ENCODE data around the gene ZFYVE9. TPM values are rescaled to one million over a fixed set of nuclear protein-coding genes. Genes with fewer than 3 reads are reported as not detected.

ZFYVE9 gene
- total and polyA plus RNA-seq, 9 of the 15 experiments (the other 6 are each of a cell fraction or from before 2014, with no cell fraction given) = 0.52 to 14.4 (median 8.9) TPM

- no peak for TF ChIP-seq CUX1 (CRISPR knock-in tag; IDR thresholded peaks at IDR 0.05)
- TF ChIP-seq POLR2H (tag; IDR thresholded peaks at IDR 0.05; ENCODE audit: low read depth) = no peak
- TF ChIP-seq, protein P1, sequence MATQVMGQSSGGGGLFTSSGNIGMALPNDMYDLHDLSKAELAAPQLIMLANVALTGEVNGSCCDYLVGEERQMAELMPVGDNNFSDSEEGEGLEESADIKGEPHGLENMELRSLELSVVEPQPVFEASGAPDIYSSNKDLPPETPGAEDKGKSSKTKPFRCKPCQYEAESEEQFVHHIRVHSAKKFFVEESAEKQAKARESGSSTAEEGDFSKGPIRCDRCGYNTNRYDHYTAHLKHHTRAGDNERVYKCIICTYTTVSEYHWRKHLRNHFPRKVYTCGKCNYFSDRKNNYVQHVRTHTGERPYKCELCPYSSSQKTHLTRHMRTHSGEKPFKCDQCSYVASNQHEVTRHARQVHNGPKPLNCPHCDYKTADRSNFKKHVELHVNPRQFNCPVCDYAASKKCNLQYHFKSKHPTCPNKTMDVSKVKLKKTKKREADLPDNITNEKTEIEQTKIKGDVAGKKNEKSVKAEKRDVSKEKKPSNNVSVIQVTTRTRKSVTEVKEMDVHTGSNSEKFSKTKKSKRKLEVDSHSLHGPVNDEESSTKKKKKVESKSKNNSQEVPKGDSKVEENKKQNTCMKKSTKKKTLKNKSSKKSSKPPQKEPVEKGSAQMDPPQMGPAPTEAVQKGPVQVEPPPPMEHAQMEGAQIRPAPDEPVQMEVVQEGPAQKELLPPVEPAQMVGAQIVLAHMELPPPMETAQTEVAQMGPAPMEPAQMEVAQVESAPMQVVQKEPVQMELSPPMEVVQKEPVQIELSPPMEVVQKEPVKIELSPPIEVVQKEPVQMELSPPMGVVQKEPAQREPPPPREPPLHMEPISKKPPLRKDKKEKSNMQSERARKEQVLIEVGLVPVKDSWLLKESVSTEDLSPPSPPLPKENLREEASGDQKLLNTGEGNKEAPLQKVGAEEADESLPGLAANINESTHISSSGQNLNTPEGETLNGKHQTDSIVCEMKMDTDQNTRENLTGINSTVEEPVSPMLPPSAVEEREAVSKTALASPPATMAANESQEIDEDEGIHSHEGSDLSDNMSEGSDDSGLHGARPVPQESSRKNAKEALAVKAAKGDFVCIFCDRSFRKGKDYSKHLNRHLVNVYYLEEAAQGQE (IDR thresholded peaks at IDR 0.05; ENCODE audit: borderline replicate concordance) = peak; percentile 74
- TF ChIP-seq, protein P1 (CRISPR knock-in tag; IDR thresholded peaks at IDR 0.05; ENCODE audit: low read depth) = no peak; the same call in 1 of the 2 replicates
- TF ChIP-seq SP2 (IDR thresholded peaks at IDR 0.05; ENCODE audit: extremely low read depth, low read depth, low read length, poor library complexity, severe bottlenecking) = peak; percentile 26
- TF ChIP-seq TFAP4 (CRISPR knock-in tag; IDR thresholded peaks at IDR 0.05; ENCODE audit: borderline replicate concordance) = peak; percentile 33; the same call in 1 of the 2 replicates
- no peak for TF ChIP-seq MCM3 (IDR thresholded peaks at IDR 0.05)
- no peak for TF ChIP-seq FUS (optimal IDR thresholded peaks at IDR 0.05; ENCODE audit: low read depth, low read length)
- TF ChIP-seq SRSF3 (IDR thresholded peaks at IDR 0.05; ENCODE audit: insufficient read depth, low read length) = no peak
- TF ChIP-seq RFX5 (IDR thresholded peaks at IDR 0.05; ENCODE audit: low read depth, low read length) = no peak
- no peak for TF ChIP-seq FOXA3 (CRISPR knock-in tag; conservative IDR thresholded peaks at IDR 0.05 in 1 of 2, IDR thresholded peaks at IDR 0.05 in 1 of 2)
- TF ChIP-seq MYBL2 (IDR thresholded peaks at IDR 0.05; ENCODE audit: low read depth) = no peak
- TF ChIP-seq MYBL2 (CRISPR knock-in tag; IDR thresholded peaks at IDR 0.05; ENCODE audit: borderline replicate concordance) = no peak
Observed at GRCh38 chr1:52141513-52142219, at the start of gene ZFYVE9 (continued).

Measured in K562 (cell line).